ENCODE measurements around the gene KCNT1. TPM values are rescaled to one million over a fixed set of nuclear protein-coding genes. Genes with fewer than 3 reads are reported as not detected.

Gene KCNT1
- polyA plus RNA-seq, 1 donor (not counting 4 experiments of a cell fraction or from before 2014, with no cell fraction given), result not detected

DNA sequence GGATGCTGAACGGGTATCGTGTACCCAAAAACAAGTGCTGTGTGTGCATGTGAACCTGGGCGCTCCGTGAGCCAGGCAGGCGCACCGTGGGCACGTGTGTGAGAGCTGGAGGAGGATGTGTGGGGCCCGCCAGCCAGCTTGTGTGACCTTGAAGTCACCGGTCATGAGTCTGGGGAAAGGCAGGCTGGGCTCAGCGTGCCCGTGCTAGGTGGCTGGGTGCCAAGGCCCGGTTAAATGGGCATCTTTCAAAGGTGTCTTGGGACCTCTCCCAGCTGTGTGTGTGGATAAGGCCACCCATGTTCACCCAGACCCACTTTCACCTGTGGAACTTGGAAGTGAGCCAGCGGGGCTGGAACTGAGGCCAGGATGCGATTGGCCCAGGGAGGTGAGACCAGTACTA is 3.4 kb downstream of the KCNT1 start:
- no peaks in the 10 kb centered on the region for H3K4me1 ChIP-seq (ENCODE audit: control insufficient read depth, extremely low read depth, insufficient read depth, low read length)
- H3K9me3 ChIP-seq (ENCODE audit: control insufficient read depth, low read depth, low read length), result no peaks in the 10 kb centered on the region
- H4K20me1 ChIP-seq (ENCODE audit: control insufficient read depth, extremely low read depth, insufficient read depth, low read length), result peaks cover 3% of the 10 kb centered on the region
- no peak overlapping the region for H3K27ac ChIP-seq (ENCODE audit: control insufficient read depth, insufficient read depth, low read length)
- H3K4me2 ChIP-seq (ENCODE audit: control insufficient read depth, extremely low read depth, insufficient read depth, low read depth, low read length), result no peak overlapping the region
- H2AFZ ChIP-seq (ENCODE audit: control insufficient read depth, low read length), result no peak overlapping the region
- no peak for TF ChIP-seq EZH2 (IDR thresholded peaks at IDR 0.05; ENCODE audit: low read length)
- TF ChIP-seq, protein P1, sequence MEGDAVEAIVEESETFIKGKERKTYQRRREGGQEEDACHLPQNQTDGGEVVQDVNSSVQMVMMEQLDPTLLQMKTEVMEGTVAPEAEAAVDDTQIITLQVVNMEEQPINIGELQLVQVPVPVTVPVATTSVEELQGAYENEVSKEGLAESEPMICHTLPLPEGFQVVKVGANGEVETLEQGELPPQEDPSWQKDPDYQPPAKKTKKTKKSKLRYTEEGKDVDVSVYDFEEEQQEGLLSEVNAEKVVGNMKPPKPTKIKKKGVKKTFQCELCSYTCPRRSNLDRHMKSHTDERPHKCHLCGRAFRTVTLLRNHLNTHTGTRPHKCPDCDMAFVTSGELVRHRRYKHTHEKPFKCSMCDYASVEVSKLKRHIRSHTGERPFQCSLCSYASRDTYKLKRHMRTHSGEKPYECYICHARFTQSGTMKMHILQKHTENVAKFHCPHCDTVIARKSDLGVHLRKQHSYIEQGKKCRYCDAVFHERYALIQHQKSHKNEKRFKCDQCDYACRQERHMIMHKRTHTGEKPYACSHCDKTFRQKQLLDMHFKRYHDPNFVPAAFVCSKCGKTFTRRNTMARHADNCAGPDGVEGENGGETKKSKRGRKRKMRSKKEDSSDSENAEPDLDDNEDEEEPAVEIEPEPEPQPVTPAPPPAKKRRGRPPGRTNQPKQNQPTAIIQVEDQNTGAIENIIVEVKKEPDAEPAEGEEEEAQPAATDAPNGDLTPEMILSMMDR (optimal IDR thresholded peaks at IDR 0.05 in 1 of 3, IDR thresholded peaks at IDR 0.05 in 1 of 3, conservative IDR thresholded peaks at IDR 0.05 in 1 of 3; ENCODE audit: extremely low read depth in 1 of 3, insufficient read depth in 2 of 3, low read length in 3 of 3), result no peak
- no peak overlapping the region for H3K9ac ChIP-seq (ENCODE audit: control insufficient read depth, extremely low read depth, insufficient read depth, low read length)
- no peak overlapping the region for H3K4me3 ChIP-seq (ENCODE audit: control insufficient read depth in 2 of 3, extremely low read depth in 1 of 3, insufficient read depth in 2 of 3, low read depth in 1 of 3, low read length in 3 of 3)
- H3K36me3 ChIP-seq (ENCODE audit: control insufficient read depth in 2 of 2, extremely low read depth in 1 of 2, insufficient read depth in 2 of 2, low read length in 2 of 2), result no peaks in the 10 kb centered on the region
- FAIRE-seq, result no peak
- DNase-seq (ENCODE audit: low read depth, low spot score), result no peak
- peaks cover 30% of the 10 kb centered on the region for H3K27me3 ChIP-seq (ENCODE audit: control insufficient read depth, extremely low read depth, insufficient read depth, low read length)
- H3K79me2 ChIP-seq (ENCODE audit: control insufficient read depth, insufficient read depth, low read length), result no peaks in the 10 kb centered on the region
- dilution Hi-C loops (cut with MboI; ENCODE audit: extremely low pct_ligation_motif_present, low sequenced_read_pairs), result no loop called here
- no peaks in the 10 kb centered on the region for H3K9me1 ChIP-seq (ENCODE audit: control insufficient read depth, extremely low read depth, insufficient read depth, low read length)

DNA sequence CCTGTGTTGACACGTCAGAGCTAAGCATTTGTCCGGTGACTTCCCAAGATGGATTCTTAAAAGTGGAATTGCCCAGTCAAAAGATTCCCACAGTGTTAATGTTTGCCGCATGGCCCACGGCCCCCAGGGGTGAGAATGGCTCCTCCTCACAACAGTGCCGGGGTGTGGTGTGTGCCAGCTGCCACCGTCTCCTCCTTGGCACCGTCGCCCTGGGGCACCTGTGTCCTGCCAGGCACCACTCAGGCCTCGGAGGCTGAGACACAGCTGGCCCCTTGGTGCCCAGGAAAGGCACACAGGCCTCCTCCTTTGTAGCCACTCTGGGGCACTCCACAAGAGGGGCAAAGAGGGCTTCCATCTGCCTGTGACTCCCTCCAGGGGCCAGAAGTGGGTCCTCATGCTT is 4.3 kb downstream of the KCNT1 start:
- Histone ChIP-seq H3K9ac (ENCODE audit: control insufficient read depth, extremely low read depth, insufficient read depth, low read length) (no peak overlapping the region), H3K9me3 (ENCODE audit: control insufficient read depth, low read depth, low read length) (no peaks in the 10 kb centered on the region), H3K4me2 (ENCODE audit: control insufficient read depth, extremely low read depth, insufficient read depth, low read depth, low read length) (no peak overlapping the region), H3K4me3 (ENCODE audit: control insufficient read depth in 2 of 3, extremely low read depth in 1 of 3, insufficient read depth in 2 of 3, low read depth in 1 of 3, low read length in 3 of 3) (no peak overlapping the region), H4K20me1 (ENCODE audit: control insufficient read depth, extremely low read depth, insufficient read depth, low read length) (peaks cover 3% of the 10 kb centered on the region), H3K36me3 (ENCODE audit: control insufficient read depth in 2 of 2, extremely low read depth in 1 of 2, insufficient read depth in 2 of 2, low read length in 2 of 2) (no peaks in the 10 kb centered on the region), H3K27me3 (ENCODE audit: control insufficient read depth, extremely low read depth, insufficient read depth, low read length) (peaks cover 21% of the 10 kb centered on the region), H3K4me1 (ENCODE audit: control insufficient read depth, extremely low read depth, insufficient read depth, low read length) (no peaks in the 10 kb centered on the region), H2AFZ (ENCODE audit: control insufficient read depth, low read length) (no peak overlapping the region), H3K27ac (ENCODE audit: control insufficient read depth, insufficient read depth, low read length) (no peak overlapping the region), H3K9me1 (ENCODE audit: control insufficient read depth, extremely low read depth, insufficient read depth, low read length) (no peaks in the 10 kb centered on the region), H3K79me2 (ENCODE audit: control insufficient read depth, insufficient read depth, low read length) (no peaks in the 10 kb centered on the region)
- DNase-seq (ENCODE audit: low read depth, low spot score), result no peak
- FAIRE-seq, result no peak
- dilution Hi-C loops (cut with MboI; ENCODE audit: extremely low pct_ligation_motif_present, low sequenced_read_pairs), result no loop called here
- TF ChIP-seq EZH2 (IDR thresholded peaks at IDR 0.05; ENCODE audit: low read length), result no peak
- TF ChIP-seq, protein P1 (optimal IDR thresholded peaks at IDR 0.05 in 1 of 3, IDR thresholded peaks at IDR 0.05 in 1 of 3, conservative IDR thresholded peaks at IDR 0.05 in 1 of 3; ENCODE audit: extremely low read depth in 1 of 3, insufficient read depth in 2 of 3, low read length in 3 of 3), result no peak

Measured in keratinocyte (primary cell).